ENCODE results near the gene ARID1B. TPM values are rescaled to one million over a fixed set of nuclear protein-coding genes. Genes with fewer than 3 reads are reported as not detected.

Gene ARID1B
- total and polyA plus RNA-seq, 7 experiments from 2014 or later: 17.5 to 164 (median 139) TPM

DNA sequence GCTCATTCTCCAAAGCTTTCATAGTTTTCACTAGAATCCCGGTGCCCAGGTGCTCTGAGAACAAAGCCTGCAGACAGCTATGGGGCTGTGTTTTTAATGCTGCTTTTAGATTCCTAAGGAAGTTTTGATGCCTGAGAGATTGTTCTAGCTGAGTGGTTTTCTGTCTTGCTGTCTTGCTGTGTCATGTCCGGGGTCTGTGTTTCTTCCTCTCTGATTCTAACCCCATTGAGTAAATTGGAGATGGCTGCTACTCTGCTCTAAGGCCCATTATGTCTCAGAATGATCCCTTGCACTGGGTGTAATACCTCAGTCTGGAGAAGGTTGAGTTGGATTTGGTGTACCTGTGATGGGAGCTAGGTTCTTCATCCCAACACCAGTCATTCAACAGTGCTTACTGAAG lies 63.4 kb downstream of the ARID1B start:
- intact Hi-C loops (cut with micrococcal nuclease): no loop called here
- Mint-ChIP-seq H3K27ac (peak overlapping the region in 5 of 9 donors; percentile 1 to 19 (median 14)), H3K36me3 (peaks cover 4 to 23% (median 7%) of the 10 kb centered on the region in 5 donors), H3K4me1 (peaks cover 47 to 92% (median 86%) of the 10 kb centered on the region in 7 donors), H3K9me3 (no peaks in the 10 kb centered on the region), H3K4me3 (peak overlapping the region in 5 of 10 donors; percentile 8 to 55 (median 37)), H3K27me3 (no peaks in the 10 kb centered on the region)
- H3K27me3 ChIP-seq (ENCODE audit: control insufficient read depth in 2 of 2, insufficient read depth in 2 of 2, low read length in 2 of 2): no peaks in the 10 kb centered on the region
- no peaks in the 10 kb centered on the region for H3K36me3 ChIP-seq (ENCODE audit: control insufficient read depth in 2 of 3, insufficient read depth in 3 of 3, low read length in 3 of 3)
- POLR2A ChIA-PET: interaction anchor here (1.4 kb wide), 1 partner anchor 94 kb away, joined by 3 read pairs; no protein-coding TSS in a partner anchor
- CTCF ChIA-PET: no interaction called here
- DNase-seq (no peak), ATAC-seq (peak; percentile 38)
- no peak overlapping the region for H3K4me3 ChIP-seq (ENCODE audit: low read length)
- peaks cover 4 to 29% of the 10 kb centered on the region in 2 donors for H3K4me1 ChIP-seq (ENCODE audit: control insufficient read depth in 2 of 2, insufficient read depth in 2 of 2, low read length in 2 of 2)
- no peak overlapping the region for H3K27ac ChIP-seq (ENCODE audit: low read depth, low read length)
- H3K9me3 ChIP-seq (ENCODE audit: control insufficient read depth in 2 of 3, low read length in 3 of 3): no peaks in the 10 kb centered on the region

DNA sequence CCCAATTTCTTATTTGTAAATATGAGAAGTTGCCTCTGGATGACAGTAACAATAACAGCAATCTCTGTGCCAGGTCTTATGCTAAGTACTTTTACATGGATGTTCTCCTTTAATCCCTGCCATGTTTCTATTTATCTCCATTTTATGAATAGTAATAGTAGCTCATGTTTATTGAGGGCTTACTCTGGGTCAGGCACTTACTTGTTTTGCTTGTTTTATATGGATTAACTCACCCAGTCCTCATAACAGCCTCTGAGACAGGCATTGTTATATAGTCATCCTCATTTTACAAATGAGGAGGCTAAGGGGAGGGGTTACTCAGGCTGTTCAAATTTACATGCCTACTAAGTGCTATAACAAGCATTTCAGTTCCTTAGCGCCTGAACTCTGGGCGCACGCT lies 64.3 kb downstream of the ARID1B start:
- ChIA-PET POLR2A (no interaction called here), CTCF (no interaction called here)
- H3K4me3 Mint-ChIP-seq: peak overlapping the region in 1 of 10 donors; percentile 10
- Histone ChIP-seq H3K4me3 (ENCODE audit: low read length) (no peak overlapping the region), H3K27ac (ENCODE audit: low read depth, low read length) (no peak overlapping the region), H3K36me3 (ENCODE audit: control insufficient read depth in 2 of 3, insufficient read depth in 3 of 3, low read length in 3 of 3) (no peaks in the 10 kb centered on the region), H3K9me3 (ENCODE audit: control insufficient read depth in 2 of 3, low read length in 3 of 3) (no peaks in the 10 kb centered on the region), H3K27me3 (ENCODE audit: control insufficient read depth in 2 of 2, insufficient read depth in 2 of 2, low read length in 2 of 2) (no peaks in the 10 kb centered on the region), H3K4me1 (ENCODE audit: control insufficient read depth in 2 of 2, insufficient read depth in 2 of 2, low read length in 2 of 2) (peaks cover 6 to 32% of the 10 kb centered on the region in 2 donors)
- peak overlapping the region in 2 of 9 donors; percentile 11 to 26 for H3K27ac Mint-ChIP-seq
- no peak for ATAC-seq
- DNase-seq: no peak
- no peaks in the 10 kb centered on the region for H3K27me3 Mint-ChIP-seq
- H3K36me3 Mint-ChIP-seq: peaks cover 0 to 16% (median 8%) of the 10 kb centered on the region in 5 donors
- peaks cover 51 to 92% (median 87%) of the 10 kb centered on the region in 7 donors for H3K4me1 Mint-ChIP-seq
- intact Hi-C loops (cut with micrococcal nuclease): no loop called here
- no peaks in the 10 kb centered on the region for H3K9me3 Mint-ChIP-seq

DNA sequence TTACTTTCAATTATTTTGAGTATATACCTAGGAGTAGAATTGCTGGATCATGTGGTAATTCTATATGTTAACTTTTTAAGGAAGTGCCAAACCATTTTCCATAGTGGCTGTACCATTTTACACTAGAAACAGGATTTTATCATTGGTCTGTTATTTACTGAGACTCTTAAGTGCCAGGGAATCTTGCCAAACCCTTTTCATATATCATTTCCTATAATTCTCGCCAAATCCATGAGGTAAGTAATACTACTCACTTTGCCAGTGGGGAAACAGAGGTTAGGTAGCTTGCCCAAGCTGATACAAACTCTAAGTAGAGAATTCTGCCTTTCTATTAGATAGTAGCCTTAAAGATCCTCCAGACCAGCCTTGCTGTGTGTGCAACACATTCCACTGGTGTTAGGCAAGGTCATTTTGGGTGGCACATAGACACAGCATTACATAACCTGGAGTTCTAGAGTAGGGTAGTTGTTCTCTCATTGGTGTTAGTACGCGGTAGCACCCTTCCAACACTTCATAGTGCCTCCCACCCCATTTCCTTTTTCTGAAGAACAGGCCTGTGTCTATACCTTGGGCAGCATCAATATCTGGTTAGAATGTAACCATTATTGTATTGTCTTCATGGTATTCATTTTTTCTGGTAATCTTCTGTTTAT lies 65.5 kb downstream of the ARID1B start:
- Mint-ChIP-seq H3K9me3 (no peaks in the 10 kb centered on the region), H3K4me3 (peak overlapping the region in 5 of 10 donors; percentile 22 to 46 (median 35)), H3K4me1 (peaks cover 59 to 95% (median 92%) of the 10 kb centered on the region in 7 donors), H3K27ac (peak overlapping the region in 5 of 9 donors; percentile 5 to 56 (median 34)), H3K27me3 (no peaks in the 10 kb centered on the region), H3K36me3 (peaks cover 0 to 17% (median 8%) of the 10 kb centered on the region in 5 donors)
- peaks cover 11 to 43% of the 10 kb centered on the region in 2 donors for H3K4me1 ChIP-seq (ENCODE audit: control insufficient read depth in 2 of 2, insufficient read depth in 2 of 2, low read length in 2 of 2)
- H3K4me3 ChIP-seq (ENCODE audit: low read length): no peak overlapping the region
- H3K36me3 ChIP-seq (ENCODE audit: control insufficient read depth in 2 of 3, insufficient read depth in 3 of 3, low read length in 3 of 3): no peaks in the 10 kb centered on the region
- POLR2A ChIA-PET: no interaction called here
- ATAC-seq (peak; percentile 14), DNase-seq (no peak)
- CTCF ChIA-PET: no interaction called here
- intact Hi-C loops (cut with micrococcal nuclease): no loop called here
- H3K9me3 ChIP-seq (ENCODE audit: control insufficient read depth in 2 of 3, low read length in 3 of 3): no peaks in the 10 kb centered on the region
- no peak overlapping the region for H3K27ac ChIP-seq (ENCODE audit: low read depth, low read length)
- no peaks in the 10 kb centered on the region for H3K27me3 ChIP-seq (ENCODE audit: control insufficient read depth in 2 of 2, insufficient read depth in 2 of 2, low read length in 2 of 2)

DNA sequence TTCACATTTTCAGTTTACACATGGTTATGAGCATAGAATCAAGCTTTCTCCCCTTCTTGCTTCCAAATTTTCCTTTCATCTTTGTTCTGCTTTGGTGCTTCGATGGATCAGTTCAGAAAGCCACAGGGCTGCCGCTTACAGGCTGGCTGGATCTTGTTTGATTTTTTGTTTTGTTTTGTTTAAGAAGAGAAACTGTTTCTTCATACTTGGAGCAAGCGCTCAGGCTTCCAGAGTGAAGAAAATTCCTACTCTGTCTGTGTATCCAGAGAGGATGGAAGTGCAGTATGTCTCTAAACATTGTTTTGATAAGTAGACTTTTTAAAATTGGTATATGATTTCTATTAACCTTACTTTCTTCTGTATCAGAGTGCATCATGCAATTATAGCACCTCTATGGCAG lies 66.9 kb downstream of the ARID1B start:
- ChIA-PET POLR2A (no interaction called here), CTCF (no interaction called here)
- Histone ChIP-seq H3K36me3 (ENCODE audit: control insufficient read depth in 2 of 3, insufficient read depth in 3 of 3, low read length in 3 of 3) (no peaks in the 10 kb centered on the region), H3K4me1 (ENCODE audit: control insufficient read depth in 2 of 2, insufficient read depth in 2 of 2, low read length in 2 of 2) (peaks cover 11 to 50% of the 10 kb centered on the region in 2 donors), H3K27ac (ENCODE audit: low read depth, low read length) (no peak overlapping the region), H3K27me3 (ENCODE audit: control insufficient read depth in 2 of 2, insufficient read depth in 2 of 2, low read length in 2 of 2) (no peaks in the 10 kb centered on the region), H3K9me3 (ENCODE audit: control insufficient read depth in 2 of 3, low read length in 3 of 3) (no peaks in the 10 kb centered on the region), H3K4me3 (ENCODE audit: low read length) (no peak overlapping the region)
- no peak for ATAC-seq
- intact Hi-C loops (cut with micrococcal nuclease): no loop called here
- Mint-ChIP-seq H3K9me3 (no peaks in the 10 kb centered on the region), H3K4me1 (peaks cover 65 to 100% (median 98%) of the 10 kb centered on the region in 7 donors), H3K27ac (peak overlapping the region in 4 of 9 donors; percentile 19 to 68 (median 40)), H3K27me3 (no peaks in the 10 kb centered on the region), H3K4me3 (peak overlapping the region in 4 of 10 donors; percentile 16 to 46 (median 40)), H3K36me3 (peaks cover 0 to 17% (median 8%) of the 10 kb centered on the region in 5 donors)
- DNase-seq: no peak

DNA sequence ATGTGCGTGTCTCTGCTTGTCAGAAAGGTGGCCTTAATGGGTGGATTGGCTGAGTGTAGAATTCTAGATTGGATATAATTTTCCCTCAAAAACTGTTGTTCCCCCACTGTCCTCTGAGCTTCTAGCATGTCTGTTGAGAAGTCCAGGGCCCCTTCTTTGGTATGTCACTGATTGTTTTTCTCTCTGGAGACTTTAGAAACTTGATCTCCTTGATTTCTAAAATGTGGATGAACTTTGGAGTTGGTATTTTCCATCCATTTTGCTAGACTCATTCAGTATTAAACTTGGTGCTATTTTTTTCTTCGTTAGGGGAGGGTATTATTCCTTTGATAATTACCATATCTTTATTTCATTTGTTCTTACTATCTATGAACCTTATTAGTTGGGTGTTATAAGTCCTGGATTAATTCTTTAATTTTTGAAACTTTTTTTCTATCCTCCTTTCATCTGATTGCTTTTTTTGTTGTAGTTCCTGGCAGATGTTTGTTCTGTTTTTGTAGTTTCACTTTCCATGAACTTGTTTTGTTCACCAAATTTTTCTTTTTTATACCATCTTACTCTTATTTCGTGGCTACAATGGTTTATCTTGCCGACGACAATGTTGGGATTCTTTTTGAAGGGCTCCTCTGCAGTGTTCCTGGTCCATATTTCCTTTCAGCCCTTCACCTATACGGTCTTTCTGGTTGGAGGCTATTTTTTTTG lies 68.4 kb downstream of the ARID1B start:
- H3K27ac Mint-ChIP-seq: peak overlapping the region; percentile 7 to 70 (median 49)
- peaks cover 21 to 54% of the 10 kb centered on the region in 2 donors for H3K4me1 ChIP-seq (ENCODE audit: control insufficient read depth in 2 of 2, insufficient read depth in 2 of 2, low read length in 2 of 2)

DNA sequence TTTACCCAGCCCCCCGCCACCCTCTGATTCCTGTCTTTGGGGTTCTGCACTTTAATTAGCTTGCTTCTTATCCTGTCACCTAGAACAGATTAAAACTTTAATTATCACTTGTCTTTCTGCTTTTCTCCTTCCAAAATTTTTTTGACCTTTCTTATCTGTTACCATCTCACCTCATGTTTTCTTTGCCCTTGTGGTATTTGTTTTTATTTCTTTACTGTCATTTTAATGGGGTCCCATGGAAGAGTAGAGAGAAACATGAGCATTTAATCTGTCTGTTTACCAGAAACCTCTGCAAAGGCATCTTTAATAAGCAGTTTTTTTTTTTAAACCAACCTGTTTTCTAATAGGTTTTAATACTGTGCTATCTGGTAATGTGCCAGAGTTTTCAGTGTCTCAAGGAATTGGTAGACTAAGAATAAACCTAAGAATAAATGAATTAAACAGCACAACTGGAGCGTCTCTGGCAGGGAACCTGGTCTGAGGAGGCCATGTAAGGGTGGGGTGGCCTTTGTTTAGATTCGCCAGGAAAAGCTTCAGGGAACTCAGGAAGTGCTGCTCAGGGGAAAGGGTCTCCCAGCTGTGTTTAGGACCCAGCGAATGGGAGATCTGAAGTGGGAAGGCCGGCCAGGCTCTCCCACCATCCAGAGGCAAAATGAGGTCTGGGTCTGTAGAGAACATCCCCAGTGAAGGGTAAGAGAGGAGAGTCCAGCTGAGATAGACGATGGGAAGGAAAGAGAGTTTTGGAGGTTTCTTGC lies 69.8 kb downstream of the ARID1B start:
- H3K36me3 Mint-ChIP-seq: peaks cover 0 to 13% (median 8%) of the 10 kb centered on the region in 5 donors
- Histone ChIP-seq H3K27ac (ENCODE audit: low read depth, low read length) (no peak overlapping the region), H3K27me3 (ENCODE audit: control insufficient read depth in 2 of 2, insufficient read depth in 2 of 2, low read length in 2 of 2) (no peaks in the 10 kb centered on the region), H3K36me3 (ENCODE audit: control insufficient read depth in 2 of 3, insufficient read depth in 3 of 3, low read length in 3 of 3) (no peaks in the 10 kb centered on the region), H3K4me3 (ENCODE audit: low read length) (no peak overlapping the region), H3K9me3 (ENCODE audit: control insufficient read depth in 2 of 3, low read length in 3 of 3) (no peaks in the 10 kb centered on the region), H3K4me1 (ENCODE audit: control insufficient read depth in 2 of 2, insufficient read depth in 2 of 2, low read length in 2 of 2) (peaks cover 27 to 53% of the 10 kb centered on the region in 2 donors)
- peak overlapping the region in 6 of 10 donors; percentile 21 to 73 (median 56) for H3K4me3 Mint-ChIP-seq
- no peaks in the 10 kb centered on the region for H3K9me3 Mint-ChIP-seq
- ATAC-seq (no peak), DNase-seq (no peak)
- peak overlapping the region in 8 of 9 donors; percentile 6 to 76 (median 52) for H3K27ac Mint-ChIP-seq
- H3K4me1 Mint-ChIP-seq: peaks cover 60 to 100% (median 97%) of the 10 kb centered on the region in 7 donors
- intact Hi-C loops (cut with micrococcal nuclease): no loop called here
- ChIA-PET CTCF (no interaction called here), POLR2A (no interaction called here)
- H3K27me3 Mint-ChIP-seq: no peaks in the 10 kb centered on the region

More for the DNA sequence above, 68.4 kb downstream of the ARID1B start:
- Histone ChIP-seq H3K36me3 (ENCODE audit: control insufficient read depth in 2 of 3, insufficient read depth in 3 of 3, low read length in 3 of 3) (no peaks in the 10 kb centered on the region), H3K9me3 (ENCODE audit: control insufficient read depth in 2 of 3, low read length in 3 of 3) (no peaks in the 10 kb centered on the region), H3K27me3 (ENCODE audit: control insufficient read depth in 2 of 2, insufficient read depth in 2 of 2, low read length in 2 of 2) (no peaks in the 10 kb centered on the region), H3K4me3 (ENCODE audit: low read length) (no peak overlapping the region), H3K27ac (ENCODE audit: low read depth, low read length) (no peak overlapping the region)
- ATAC-seq (no peak), DNase-seq (peak in 2 of 9 donors; percentile 14 to 16)
- H3K27me3 Mint-ChIP-seq: no peaks in the 10 kb centered on the region
- peak overlapping the region; percentile 2 to 74 (median 36) for H3K4me3 Mint-ChIP-seq
- peaks cover 0 to 17% (median 8%) of the 10 kb centered on the region in 5 donors for H3K36me3 Mint-ChIP-seq
- no peaks in the 10 kb centered on the region for H3K9me3 Mint-ChIP-seq
- intact Hi-C loops (cut with micrococcal nuclease): no loop called here
- ChIA-PET CTCF (no interaction called here), POLR2A (no interaction called here)
- peaks cover 58 to 100% (median 98%) of the 10 kb centered on the region in 7 donors for H3K4me1 Mint-ChIP-seq

All from naive thymus-derived CD4-positive, alpha-beta T cell (primary cell).